Measurements from ENCODE around the gene KCNK7. TPM values are rescaled to one million over a fixed set of nuclear protein-coding genes. Genes with fewer than 3 reads are reported as not detected.

The KCNK7 gene
- total RNA-seq, 1 experiment from 2014 or later, result 0.61 TPM

- H3K4me1 ChIP-seq (ENCODE audit: control insufficient read depth in 1 of 2, insufficient read depth in 2 of 2, low read length in 2 of 2), result peaks cover 14 to 25% of the 10 kb centered on the region in 2 experiments
- H3K4me3 ChIP-seq (replicated peaks in 1 of 2; ENCODE audit: low read depth in 1 of 2, low read length in 2 of 2), result no peak overlapping the region
- H3K79me2 ChIP-seq (ENCODE audit: insufficient read depth, low read length), result no peaks in the 10 kb centered on the region
- H3K4me2 ChIP-seq (ENCODE audit: low read length), result no peak overlapping the region
- H4K20me1 ChIP-seq (ENCODE audit: insufficient read depth), result no peaks in the 10 kb centered on the region
- ChIA-PET CTCF (interaction anchor here (0.9 to 1.0 kb wide), 2 partner anchors 9 to 45 kb away, joined by 3 read pairs; no protein-coding TSS in a partner anchor), RAD21 (ENCODE audit: low non-redundant PET in 1 of 2, low total read pairs in 2 of 2, uncharacterized antibody in 2 of 2, unreplicated experiment in 2 of 2) (no interaction called here), POLR2A (interaction anchor here (0.9 to 1.5 kb wide), 2 partner anchors 12 to 273 kb away, joined by 3 read pairs; partner anchors contain the start of gene MUS81)
- no peaks in the 10 kb centered on the region; a peak in 1 of 4 replicates for H3K36me3 ChIP-seq (ENCODE audit: control insufficient read depth in 1 of 2, insufficient read depth in 2 of 2, low read length in 2 of 2)
- no peak for TF ChIP-seq ZFX (IDR thresholded peaks at IDR 0.05)
- TF ChIP-seq SP1 (IDR thresholded peaks at IDR 0.05; ENCODE audit: low read depth), result no peak
- TF ChIP-seq CBX3 (IDR thresholded peaks at IDR 0.05; ENCODE audit: low read depth), result no peak
- no peak for TF ChIP-seq RAD21 (IDR thresholded peaks at IDR 0.05; ENCODE audit: low read depth)
- TF ChIP-seq ATF3 (IDR thresholded peaks at IDR 0.05), result no peak
- no peak for TF ChIP-seq EZH2 (IDR thresholded peaks at IDR 0.05)
- TF ChIP-seq YY1 (IDR thresholded peaks at IDR 0.05; ENCODE audit: extremely low read depth, insufficient replicate concordance, low read depth, low read length), result no peak
- TF ChIP-seq REST (IDR thresholded peaks at IDR 0.05; ENCODE audit: low read depth), result no peak
- TF ChIP-seq ZBTB33 (IDR thresholded peaks at IDR 0.05; ENCODE audit: extremely low read depth, insufficient replicate concordance, low read length), result no peak
- no peak for TF ChIP-seq CEBPB (IDR thresholded peaks at IDR 0.05; ENCODE audit: low read depth)
- TF ChIP-seq ZNF274 (IDR thresholded peaks at IDR 0.05; ENCODE audit: low read depth, low read length), result no peak
- no peak for TF ChIP-seq POLR2A (IDR thresholded peaks at IDR 0.05; ENCODE audit: borderline replicate concordance, extremely low read depth, insufficient read depth, insufficient read length)
- no peak for TF ChIP-seq MAX (IDR thresholded peaks at IDR 0.05)
- no TSS peak for BruUV-seq (replicated peaks)
- no peaks in the 10 kb centered on the region for H3K9me3 ChIP-seq (ENCODE audit: control insufficient read depth in 1 of 2, insufficient read depth in 1 of 2, low read depth in 1 of 2, low read length in 2 of 2)
- ATAC-seq (no peak), DNase-seq (ENCODE audit: low read depth, low spot score) (no peak)
- no peaks in the 10 kb centered on the region for H3K27me3 ChIP-seq (ENCODE audit: insufficient read depth, low read length)
- H3K27ac ChIP-seq (ENCODE audit: low read depth, low read length), result no peak overlapping the region
- H3K9me2 ChIP-seq (ENCODE audit: insufficient read depth), result no peaks in the 10 kb centered on the region
- no peak overlapping the region for H2AFZ ChIP-seq (ENCODE audit: low read depth, low read length, poor library complexity, severe bottlenecking)
- intact Hi-C loops (cut with micrococcal nuclease), result no loop called here
- no peak overlapping the region for H3K9ac ChIP-seq (ENCODE audit: low read length)
Measured at GRCh38 chr11:65586247-65586630, 9.4 kb downstream of the KCNK7 start.
